Effector CD4-positive, alpha-beta T cell (primary cell): ENCODE measurements around the gene MPDU1.

Source experiments
- DNase-seq: peaks from one replicate; pipeline ENCODE4 v3.0.0-alpha.2; 2020
- total RNA-seq: gene quantifications from one replicate; lab custom pipeline; 2026; lab: John Stamatoyannopoulos, UW

Gene MPDU1
- 29.3 reads per million, percentile 55 among the genes with 10 or more reads in this experiment for total RNA-seq

DNA sequence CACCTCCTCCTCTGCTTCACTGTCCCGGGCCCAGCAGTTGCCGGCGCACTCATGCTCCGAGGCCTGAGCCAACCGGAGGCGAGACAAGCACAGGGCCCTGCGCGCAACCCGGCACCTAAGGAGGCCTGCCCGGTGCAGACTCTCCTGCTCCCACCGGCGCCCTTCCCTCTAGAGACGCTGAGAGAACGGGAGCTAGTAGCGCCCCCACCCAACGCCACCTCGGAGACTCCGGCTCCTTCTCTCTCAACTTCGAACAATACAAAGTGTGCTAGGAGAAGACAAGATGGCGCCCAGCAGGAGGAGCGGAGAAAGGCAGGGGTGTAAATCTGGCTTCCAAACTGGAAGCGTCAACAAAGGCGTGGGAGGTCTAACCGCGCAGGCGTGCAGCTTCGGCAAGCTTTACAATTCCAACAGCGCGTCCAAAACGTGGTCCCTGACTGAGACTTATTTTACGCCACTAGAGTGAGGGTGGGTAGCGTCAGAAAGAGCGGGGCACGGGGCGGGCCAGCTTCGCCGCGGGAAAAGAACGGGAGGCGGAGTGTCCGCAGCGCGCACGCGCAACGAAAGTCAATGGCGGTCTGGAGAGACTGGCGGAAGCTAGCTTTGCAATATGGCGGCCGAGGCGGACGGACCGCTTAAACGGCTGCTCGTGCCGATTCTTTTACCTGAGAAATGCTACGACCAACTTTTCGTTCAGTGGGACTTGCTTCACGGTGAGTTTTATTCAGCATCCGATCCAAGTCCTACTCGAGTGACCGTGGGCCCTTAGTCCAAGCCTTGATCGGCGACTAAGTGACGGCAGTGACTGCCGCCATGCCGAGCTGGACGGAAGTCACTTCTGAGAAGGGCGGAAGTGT is at the start of gene MPDU1:
TSS of gene MPDU1 (plus strand) at position 600 of the 857 bp plus-strand sequence. CDS start at position 611, 11 bp downstream.
- DNase-seq, result peak; percentile 89

DNA sequence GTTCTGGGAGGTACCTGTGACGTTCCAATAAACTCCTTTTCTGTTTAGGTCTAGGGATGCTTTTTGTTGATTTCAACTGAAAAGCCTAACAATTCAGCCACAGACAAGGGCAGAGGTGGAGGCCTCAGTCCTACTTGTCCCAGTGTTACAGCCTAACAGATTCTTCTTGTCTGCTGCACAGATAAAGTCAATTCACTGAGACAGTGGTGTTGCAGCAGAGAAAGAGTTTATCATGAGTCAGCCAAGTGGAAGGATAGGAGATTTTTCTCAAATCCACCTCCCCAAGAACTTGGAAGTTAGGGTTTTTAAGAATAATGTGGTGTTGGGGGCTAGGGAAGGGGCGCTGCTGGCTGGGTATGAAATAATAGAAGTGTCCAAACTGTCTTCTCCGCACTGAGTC is 45.6 kb upstream of the MPDU1 start:
- no peak for DNase-seq

DNA sequence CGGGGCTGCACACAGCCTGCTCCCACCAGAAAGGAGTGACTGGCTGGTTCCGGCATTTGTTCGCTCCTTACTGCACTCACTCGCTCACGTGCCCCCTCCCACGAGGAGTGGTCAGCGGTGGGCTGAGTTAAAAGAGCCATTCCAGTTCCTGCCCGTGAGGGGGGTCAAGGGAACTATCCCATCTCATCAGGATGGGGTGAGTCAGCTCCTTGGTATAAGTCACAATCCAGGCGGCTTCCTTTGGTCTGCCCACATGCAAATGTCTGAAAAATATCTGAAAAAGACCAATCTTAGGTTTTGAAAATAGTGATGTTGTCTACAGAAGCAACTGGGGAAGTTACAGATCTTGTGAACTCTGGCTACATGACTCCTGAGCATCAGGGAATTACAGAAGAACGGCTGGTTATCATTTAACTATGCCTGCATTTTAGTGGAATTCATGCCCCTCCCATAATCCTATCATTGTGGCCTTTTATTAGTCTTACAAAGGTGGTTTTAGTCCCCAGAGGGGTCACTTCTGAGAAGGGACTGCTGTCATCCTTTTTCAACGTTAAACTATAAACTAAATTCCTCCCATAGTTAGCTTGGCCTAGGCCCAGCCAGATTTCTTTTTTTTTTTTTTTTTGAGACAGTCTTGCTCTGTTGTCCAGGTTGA is 44.6 kb upstream of the MPDU1 start:
- DNase-seq, result no peak

DNA sequence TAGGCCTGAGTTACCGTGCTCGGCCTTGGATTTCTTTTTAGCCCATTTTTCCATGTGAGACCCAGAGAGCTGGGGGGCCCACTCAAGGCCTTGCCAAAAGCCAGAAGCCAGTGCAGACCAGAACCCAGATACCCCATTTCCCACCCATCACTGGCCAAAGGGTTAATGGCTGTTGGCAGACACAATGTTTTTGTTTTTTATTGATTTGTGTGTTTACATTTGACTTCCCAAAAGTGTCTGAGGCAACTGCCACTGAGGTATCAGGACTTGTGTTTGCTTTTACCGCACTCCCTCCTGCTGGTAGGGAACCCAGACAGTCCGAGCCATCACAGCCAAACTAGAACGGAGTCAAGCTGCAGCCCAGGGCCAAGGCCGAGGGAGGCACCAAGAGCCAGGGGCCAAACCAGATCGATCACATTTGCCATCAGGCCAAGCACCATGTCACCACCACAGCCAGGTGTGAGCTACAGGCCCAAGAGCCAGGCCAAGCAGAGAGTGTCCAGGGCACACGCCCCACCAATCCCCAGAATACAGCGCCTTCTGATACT is 42.5 kb upstream of the MPDU1 start:
- no peak for DNase-seq

DNA sequence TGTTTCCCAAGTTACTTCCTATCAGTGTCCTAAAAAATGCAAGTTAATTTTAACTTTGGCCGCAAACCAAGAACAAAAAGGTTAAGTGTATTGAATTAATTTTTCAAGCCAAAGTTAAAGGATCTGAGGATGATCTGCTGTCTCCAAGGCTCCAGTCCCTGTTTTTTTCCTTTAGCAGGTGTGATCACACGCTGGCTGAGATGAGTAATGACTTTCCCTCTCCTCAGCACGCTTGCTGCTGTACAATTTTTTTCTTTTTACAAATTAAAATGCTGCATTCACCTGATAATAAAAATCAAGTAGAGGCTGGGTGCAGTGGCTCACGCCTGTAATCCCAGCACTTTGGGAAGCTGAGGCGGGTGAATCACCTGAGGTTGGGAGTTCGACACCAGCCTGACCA is 38.7 kb upstream of the MPDU1 start:
- DNase-seq, result no peak

DNA sequence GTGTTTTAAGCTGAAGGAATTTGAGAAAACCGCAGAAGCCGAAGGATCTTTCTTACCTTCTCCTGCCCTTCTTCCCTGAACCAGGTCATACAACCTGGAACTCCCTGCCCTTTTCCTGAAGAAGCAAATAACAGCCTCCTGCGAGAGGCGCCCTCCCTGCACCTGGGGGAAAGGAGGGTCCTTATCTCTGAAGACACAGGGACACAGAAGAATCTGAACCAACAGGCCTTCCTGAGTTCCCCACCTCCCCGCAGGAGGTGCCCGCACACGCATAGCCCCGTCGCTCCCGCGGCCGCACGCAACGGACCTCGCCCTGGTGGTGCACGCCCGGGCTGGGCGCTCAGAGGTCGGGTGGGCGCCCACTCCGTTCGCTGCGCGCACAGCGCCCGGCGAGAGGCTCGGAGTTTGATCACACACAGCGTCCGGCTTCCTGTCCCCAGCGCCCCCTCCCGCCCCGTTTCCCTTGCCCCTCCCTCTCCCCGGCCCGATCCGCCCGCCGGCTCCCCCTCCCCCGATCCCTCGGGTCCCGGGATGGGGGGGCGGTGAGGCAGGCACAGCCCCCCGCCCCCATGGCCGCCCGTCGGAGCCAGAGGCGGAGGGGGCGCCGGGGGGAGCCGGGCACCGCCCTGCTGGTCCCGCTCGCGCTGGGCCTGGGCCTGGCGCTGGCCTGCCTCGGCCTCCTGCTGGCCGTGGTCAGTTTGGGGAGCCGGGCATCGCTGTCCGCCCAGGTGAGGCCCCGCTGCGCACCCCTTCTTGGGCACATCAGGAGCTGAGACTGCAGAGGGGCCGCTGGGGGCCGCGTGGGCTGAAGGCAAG is 34.9 kb upstream of the MPDU1 start, which contains the start of gene TNFSF12:
TSS of gene TNFSF12 (plus strand) at position 474 of the 816 bp plus-strand sequence. CDS start at position 570, 96 bp downstream.
- DNase-seq, result peak; percentile 39

DNA sequence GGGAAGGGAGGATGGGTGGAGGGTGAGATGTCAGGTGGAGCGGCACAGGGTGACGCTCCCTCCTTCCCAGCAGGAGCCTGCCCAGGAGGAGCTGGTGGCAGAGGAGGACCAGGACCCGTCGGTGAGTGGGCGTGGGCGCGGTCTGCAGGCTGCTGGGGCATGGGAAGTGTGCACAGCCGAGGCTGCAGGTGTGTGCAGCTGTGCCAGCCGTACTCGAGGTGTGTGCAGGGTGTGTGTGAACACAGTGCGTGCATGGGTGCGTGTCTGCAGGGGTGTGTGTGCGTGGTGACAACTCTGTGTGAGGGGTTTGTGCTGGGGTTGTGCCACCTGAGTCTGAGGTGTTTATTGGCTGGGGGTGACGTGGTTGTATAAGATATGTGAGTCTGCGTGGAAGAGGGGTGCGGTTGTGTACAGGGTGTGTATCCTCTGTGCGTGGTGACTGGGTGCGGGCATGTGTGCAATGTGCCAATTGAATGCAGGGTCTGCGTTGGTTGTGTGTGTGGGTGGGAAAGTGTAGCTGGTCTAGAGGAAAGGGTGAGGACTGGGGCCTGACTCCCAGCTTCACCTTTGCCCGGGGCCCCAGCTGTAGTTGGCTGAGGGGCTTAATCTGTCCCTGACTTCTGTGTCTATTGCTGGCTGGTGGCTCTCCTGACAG is 34.1 kb upstream of the MPDU1 start:
- DNase-seq, result peak; percentile 20

DNA sequence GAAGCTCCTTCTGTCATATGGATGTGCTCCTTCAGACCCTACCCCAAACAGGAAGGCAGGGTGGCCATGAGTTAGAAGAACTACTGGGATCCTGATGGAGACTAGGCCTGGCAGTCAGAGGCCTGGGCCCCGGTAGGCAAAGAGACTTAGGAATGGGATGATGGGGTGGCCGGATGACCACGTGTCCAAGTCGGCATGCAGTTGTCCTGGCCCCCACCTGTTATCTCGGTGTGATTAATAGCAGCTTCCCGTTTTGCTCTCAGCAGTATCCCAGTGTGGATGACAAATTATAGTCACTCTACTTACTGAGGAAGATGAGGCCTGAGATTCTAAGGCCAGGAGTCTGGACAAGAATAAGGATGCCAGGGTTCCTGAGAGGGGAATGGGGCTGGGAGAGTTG is 33.3 kb upstream of the MPDU1 start:
- no peak for DNase-seq

DNA sequence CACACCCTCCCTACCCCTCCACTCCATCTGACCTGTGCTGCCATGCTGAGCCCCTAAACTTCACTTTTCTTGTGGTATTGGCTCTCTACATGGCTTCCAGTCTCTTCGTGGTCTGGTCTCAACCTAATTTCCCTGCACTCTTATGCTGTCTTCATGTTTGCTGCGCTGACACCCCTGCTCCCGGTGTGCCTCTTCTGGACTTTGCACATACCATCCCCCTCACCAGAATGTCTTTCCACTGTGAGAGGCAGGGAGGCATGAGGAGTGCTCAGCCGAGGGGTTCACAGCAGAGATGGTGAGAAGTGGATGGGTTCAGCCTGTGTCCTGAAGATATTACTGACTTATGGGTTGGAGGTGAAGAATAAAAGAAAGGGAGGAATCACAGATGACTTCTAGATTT is 32.3 kb upstream of the MPDU1 start:
- no peak for DNase-seq

DNA sequence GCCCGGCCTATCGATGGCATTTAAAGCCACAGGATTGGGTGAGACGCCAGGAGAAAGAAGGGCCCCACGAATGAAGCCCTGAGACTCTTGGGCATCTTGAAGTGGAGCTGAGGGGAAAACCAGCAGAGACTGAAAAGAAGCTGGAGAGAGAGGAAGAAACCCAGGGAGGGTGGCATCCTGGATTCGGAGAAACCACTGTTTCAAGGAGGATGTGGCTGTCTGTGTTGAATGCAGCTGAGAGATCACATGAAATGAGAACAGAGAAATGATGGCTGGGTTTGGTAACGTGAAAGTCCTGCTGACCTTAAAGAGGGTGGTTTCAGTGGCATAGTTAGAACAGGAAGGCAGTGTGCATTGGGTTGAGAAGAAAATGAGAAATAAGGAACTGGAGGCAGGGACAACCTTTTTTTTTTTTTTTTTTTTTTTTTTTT is 31.0 kb upstream of the MPDU1 start:
- DNase-seq, result no peak

DNA sequence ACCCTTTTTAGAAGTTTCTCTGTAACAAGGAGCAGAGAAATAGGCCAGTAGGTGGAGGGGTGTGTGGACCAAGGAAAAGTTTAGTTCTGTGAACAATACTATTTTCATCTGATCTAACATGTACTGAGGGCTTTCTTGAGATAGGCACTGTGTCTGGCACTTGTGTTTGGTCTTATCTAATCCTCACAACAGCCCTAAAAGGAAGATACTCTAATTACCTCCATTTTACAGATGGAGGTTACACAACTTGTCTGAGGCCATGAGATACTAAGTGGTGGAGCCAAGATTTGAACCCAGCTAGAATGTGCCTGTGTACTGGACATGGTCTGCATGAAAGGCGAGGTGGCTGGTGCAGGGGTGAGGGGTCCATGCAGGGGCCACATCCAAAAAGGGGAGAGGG is 30.3 kb upstream of the MPDU1 start:
- no peak for DNase-seq

DNA sequence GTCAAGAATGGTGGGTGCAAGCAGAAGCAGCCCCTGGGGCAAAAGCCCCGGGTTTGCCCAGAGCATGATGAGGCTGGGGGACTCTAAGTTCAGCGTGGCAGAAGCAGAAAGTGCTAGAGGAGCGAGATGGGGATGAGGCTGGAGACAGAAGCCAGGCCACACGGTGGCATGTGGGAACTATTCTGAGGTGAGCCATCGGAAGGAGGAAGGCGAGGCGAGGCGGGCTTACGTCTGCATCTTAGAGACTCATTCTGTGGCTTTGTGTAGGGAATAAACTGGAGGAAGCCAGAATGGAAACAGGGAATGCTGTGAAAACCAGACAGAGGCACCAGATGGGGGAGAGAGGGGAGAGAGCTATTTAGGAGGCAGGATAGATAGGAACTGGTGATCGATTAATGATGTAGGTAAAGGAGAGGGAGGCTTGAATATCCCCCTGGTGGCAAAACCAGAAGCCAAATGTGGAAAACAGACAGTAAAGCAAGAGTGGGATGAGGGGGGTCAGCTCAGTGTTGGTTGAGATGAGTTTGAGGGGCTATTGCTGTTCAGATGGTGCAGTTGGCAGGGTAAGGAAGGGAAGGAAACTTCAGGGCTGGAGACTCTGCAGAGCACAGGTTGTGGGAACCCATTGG is 28.2 kb upstream of the MPDU1 start:
- DNase-seq, result no peak

DNA sequence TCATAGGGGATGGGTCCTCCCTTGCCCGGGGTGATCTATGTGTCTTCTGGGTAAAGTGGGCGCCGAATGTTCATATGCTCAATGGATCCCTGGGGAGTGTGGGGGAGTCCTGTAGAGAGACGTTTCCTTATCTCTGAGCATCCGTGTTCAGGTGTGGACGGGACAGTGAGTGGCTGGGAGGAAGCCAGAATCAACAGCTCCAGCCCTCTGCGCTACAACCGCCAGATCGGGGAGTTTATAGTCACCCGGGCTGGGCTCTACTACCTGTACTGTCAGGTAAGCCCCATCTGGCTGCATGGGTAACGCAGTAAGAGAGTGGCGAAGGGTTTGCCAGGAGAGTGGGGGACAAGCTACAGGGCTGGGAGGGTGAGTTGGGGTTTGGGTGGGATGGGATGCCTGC is 27.0 kb upstream of the MPDU1 start:
- no peak for DNase-seq

DNA sequence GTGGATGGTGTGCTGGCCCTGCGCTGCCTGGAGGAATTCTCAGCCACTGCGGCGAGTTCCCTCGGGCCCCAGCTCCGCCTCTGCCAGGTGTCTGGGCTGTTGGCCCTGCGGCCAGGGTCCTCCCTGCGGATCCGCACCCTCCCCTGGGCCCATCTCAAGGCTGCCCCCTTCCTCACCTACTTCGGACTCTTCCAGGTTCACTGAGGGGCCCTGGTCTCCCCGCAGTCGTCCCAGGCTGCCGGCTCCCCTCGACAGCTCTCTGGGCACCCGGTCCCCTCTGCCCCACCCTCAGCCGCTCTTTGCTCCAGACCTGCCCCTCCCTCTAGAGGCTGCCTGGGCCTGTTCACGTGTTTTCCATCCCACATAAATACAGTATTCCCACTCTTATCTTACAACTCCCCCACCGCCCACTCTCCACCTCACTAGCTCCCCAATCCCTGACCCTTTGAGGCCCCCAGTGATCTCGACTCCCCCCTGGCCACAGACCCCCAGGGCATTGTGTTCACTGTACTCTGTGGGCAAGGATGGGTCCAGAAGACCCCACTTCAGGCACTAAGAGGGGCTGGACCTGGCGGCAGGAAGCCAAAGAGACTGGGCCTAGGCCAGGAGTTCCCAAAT is 26.4 kb upstream of the MPDU1 start:
- no peak for DNase-seq

DNA sequence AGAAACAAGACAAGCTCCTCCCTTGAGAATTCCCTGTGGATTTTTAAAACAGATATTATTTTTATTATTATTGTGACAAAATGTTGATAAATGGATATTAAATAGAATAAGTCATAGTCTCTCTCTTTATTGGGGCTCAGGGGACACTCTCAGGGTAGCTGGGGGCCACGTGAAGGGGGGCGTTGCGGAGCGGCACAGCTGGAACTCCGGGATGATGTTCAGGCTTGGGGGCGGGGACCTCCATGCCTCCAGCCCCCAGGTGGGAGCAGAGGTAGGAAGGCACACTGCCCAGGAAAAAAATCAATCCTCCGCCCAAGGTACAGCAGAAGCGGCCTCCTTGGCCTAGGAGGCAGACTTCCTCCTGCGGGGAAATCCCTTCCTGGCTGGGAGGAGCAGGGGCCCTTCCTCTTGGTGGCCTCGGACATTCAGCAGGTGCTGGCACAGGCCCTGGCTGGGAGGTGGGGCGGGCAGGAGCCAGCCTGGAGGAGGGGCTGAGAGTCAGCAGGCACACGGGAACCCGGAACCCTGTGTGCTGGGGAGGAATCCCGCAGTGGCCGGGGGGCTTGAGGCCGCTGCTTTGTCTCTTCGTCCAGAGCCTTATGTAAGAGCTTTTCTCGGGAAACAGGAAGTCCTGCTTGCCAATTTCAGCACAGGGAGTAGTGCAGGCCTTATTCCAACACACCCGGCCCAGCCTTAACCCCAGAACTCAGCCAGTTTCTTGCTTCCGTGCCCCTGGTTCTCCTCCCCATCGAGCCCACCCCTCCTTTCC is 25.7 kb upstream of the MPDU1 start:
- DNase-seq, result no peak

DNA sequence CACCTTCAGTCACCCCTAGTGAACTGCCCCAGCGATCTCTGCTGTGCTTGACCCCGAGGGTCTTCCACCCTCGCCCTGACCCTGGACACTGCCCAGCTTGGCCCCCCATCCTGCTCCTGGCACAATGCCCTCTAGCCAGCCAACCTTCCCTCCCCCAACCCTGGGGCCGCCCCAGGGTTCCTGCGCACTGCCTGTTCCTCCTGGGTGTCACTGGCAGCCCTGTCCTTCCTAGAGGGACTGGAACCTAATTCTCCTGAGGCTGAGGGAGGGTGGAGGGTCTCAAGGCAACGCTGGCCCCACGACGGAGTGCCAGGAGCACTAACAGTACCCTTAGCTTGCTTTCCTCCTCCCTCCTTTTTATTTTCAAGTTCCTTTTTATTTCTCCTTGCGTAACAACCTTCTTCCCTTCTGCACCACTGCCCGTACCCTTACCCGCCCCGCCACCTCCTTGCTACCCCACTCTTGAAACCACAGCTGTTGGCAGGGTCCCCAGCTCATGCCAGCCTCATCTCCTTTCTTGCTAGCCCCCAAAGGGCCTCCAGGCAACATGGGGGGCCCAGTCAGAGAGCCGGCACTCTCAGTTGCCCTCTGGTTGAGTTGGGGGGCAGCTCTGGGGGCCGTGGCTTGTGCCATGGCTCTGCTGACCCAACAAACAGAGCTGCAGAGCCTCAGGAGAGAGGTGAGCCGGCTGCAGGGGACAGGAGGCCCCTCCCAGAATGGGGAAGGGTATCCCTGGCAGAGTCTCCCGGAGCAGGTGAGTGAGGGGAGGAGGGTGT is 24.9 kb upstream of the MPDU1 start, which contains the start of gene TNFSF13:
TSS of gene TNFSF13 (plus strand) at position 207 of the 776 bp plus-strand sequence. CDS start at position 497, 290 bp downstream.
- no peak for DNase-seq

DNA sequence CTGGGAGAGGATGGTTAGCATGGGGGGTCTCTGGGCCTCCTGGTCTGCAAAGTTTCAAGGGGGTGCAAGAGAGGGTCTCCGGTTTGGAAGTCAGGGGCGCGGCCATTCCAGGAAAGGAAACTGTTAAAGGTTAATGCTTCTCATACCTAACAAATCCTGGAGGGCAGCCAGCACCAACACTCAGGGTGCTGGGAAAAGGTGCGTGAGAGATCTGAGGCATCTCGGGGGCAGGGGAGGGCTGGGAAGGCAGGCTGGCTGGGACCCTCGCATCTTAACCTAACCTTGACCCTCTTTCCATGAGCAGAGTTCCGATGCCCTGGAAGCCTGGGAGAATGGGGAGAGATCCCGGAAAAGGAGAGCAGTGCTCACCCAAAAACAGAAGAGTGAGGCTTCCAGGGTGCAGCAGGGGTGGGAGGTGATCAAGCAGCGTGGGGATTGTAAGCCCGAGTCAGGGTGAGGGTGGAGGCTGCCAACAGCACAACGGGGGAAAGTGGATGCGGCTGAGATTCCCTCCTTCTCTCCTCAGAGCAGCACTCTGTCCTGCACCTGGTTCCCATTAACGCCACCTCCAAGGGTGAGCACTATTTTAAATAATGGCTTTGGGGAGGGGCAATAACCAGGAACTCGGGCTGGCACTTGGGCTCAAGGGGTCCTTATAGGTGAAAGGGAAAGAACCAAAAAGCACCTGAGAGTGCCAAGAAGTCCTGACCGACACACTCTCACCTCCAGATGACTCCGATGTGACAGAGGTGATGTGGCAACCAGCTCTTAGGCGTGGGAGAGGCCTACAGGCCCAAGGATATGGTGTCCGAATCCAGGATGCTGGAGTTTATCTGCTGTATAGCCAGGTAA is 24.1 kb upstream of the MPDU1 start:
- DNase-seq, result no peak
